HEK293 (cell line): ENCODE results near the gene HDAC7.

ENCODE experiments used
- CTCF ChIA-PET: fragments of 350-600 bp; formaldehyde crosslinking; extraction: SDS; loops from one replicate; lab custom pipeline; 2021; ENCODE audit warnings: antibody characterized with exemption; lab: Yijun Ruan, JAX
- POLR2A ChIA-PET: fragments of 300-600 bp; formaldehyde crosslinking; extraction: SDS; loops from one replicate; lab custom pipeline; 2020; ENCODE audit warnings: antibody characterized with exemption, inconsistent platforms; lab: Yijun Ruan, JAX
- H3K27ac ChIP-seq: fragments of 200-500 bp; sonication (Bioruptor generic); 2 replicates; pipeline ENCODE4 v1.5.1; 2014; ENCODE audit warnings: low read depth, low read length, control low read depth, inconsistent platforms; ENCODE audit errors: extremely low read depth
- H3K36me3 ChIP-seq, 2 experiments: fragments of 200-500 bp in 1 of 2; sonication (Bioruptor generic) in 1 of 2; 1 replicate in 1 of 2; 2 replicates in 1 of 2; pipeline ENCODE4 v1.5.1; 2014 to 2017; ENCODE audit warnings: inconsistent platforms in 2 of 2, low read length in 2 of 2; ENCODE audit not compliant: control insufficient read depth in 2 of 2, insufficient read depth in 1 of 2
- H3K4me1 ChIP-seq: fragments of 200-500 bp; sonication (Bioruptor generic); 2 replicates; pipeline ENCODE4 v1.5.1; 2014; ENCODE audit warnings: mild to moderate bottlenecking, low read length, inconsistent platforms; ENCODE audit not compliant: control insufficient read depth, insufficient read depth
- H3K4me3 ChIP-seq: 2 replicates; pipeline ENCODE4 v1.5.1; 2011; ENCODE audit warnings: low read depth, mild to moderate bottlenecking, control low read depth, low read length, moderate library complexity
- H3K9me3 ChIP-seq: fragments of 200-500 bp; sonication (Bioruptor generic); 2 replicates; pipeline ENCODE4 v1.5.1; 2014; ENCODE audit warnings: low read depth, low read length, inconsistent platforms; ENCODE audit not compliant: control insufficient read depth, insufficient read depth
- EGR2 ChIP-seq: fragments of 450-650 bp; formaldehyde crosslinking; IDR thresholded peaks from 2 replicates; pipeline ENCODE4 v1.5.1; 2016; ENCODE audit warnings: low read depth, missing biosample characterization, missing genetic modification characterization
- KLF1 ChIP-seq: fragments of 450-650 bp; formaldehyde crosslinking; IDR thresholded peaks from 2 replicates; pipeline ENCODE4 v1.5.1; 2016; ENCODE audit warnings: missing biosample characterization, missing genetic modification characterization
- ZFHX2 ChIP-seq: fragments of 450-650 bp; formaldehyde crosslinking; conservative IDR thresholded peaks from 2 replicates; pipeline ENCODE4 v1.5.1; 2016; ENCODE audit warnings: missing biosample characterization, missing genetic modification characterization
- ZFP3 ChIP-seq: fragments of 450-650 bp; formaldehyde crosslinking; IDR thresholded peaks from 2 replicates; pipeline ENCODE4 v1.5.1; 2016; ENCODE audit warnings: low read depth, missing biosample characterization, missing genetic modification characterization
- ZFP37 ChIP-seq: fragments of 450-650 bp; formaldehyde crosslinking; IDR thresholded peaks from 2 replicates; pipeline ENCODE4 v1.5.1; 2016; ENCODE audit warnings: missing biosample characterization, missing genetic modification characterization
- ZFP41 ChIP-seq: fragments of 450-650 bp; formaldehyde crosslinking; IDR thresholded peaks from 2 replicates; pipeline ENCODE4 v1.5.1; 2016; ENCODE audit warnings: missing biosample characterization, missing genetic modification characterization, borderline replicate concordance
- ZNF132 ChIP-seq: fragments of 450-650 bp; formaldehyde crosslinking; IDR thresholded peaks from 2 replicates; pipeline ENCODE4 v1.5.1; 2017; ENCODE audit warnings: missing biosample characterization, missing genetic modification characterization, borderline replicate concordance
- ZNF133 ChIP-seq: fragments of 450-650 bp; formaldehyde crosslinking; IDR thresholded peaks from 2 replicates; pipeline ENCODE4 v1.5.1; 2016; ENCODE audit warnings: missing biosample characterization, missing genetic modification characterization
- ZNF169 ChIP-seq: fragments of 450-650 bp; formaldehyde crosslinking; IDR thresholded peaks from 2 replicates; pipeline ENCODE4 v1.5.1; 2016; ENCODE audit warnings: missing biosample characterization, missing genetic modification characterization
- ZNF18 ChIP-seq: fragments of 450-650 bp; formaldehyde crosslinking; IDR thresholded peaks from 2 replicates; pipeline ENCODE4 v1.5.1; 2016; ENCODE audit warnings: missing biosample characterization, missing genetic modification characterization
- ZNF24 ChIP-seq: fragments of 450-650 bp; formaldehyde crosslinking; IDR thresholded peaks from 2 replicates; pipeline ENCODE4 v1.5.1; 2016; ENCODE audit warnings: missing biosample characterization, missing genetic modification characterization
- ZNF354C ChIP-seq: fragments of 450-650 bp; formaldehyde crosslinking; IDR thresholded peaks from 2 replicates; pipeline ENCODE4 v1.5.1; 2016; ENCODE audit warnings: missing biosample characterization, missing genetic modification characterization, low read depth, borderline replicate concordance
- ZNF394 ChIP-seq: fragments of 450-650 bp; formaldehyde crosslinking; IDR thresholded peaks from 2 replicates; pipeline ENCODE4 v1.5.1; 2016; ENCODE audit warnings: missing biosample characterization, missing genetic modification characterization, mild to moderate bottlenecking, moderate library complexity, borderline replicate concordance
- ZNF558 ChIP-seq: fragments of 450-650 bp; formaldehyde crosslinking; IDR thresholded peaks from 2 replicates; pipeline ENCODE4 v1.5.1; 2016; ENCODE audit warnings: missing biosample characterization, missing genetic modification characterization
- ZNF623 ChIP-seq: fragments of 450-650 bp; formaldehyde crosslinking; IDR thresholded peaks from 2 replicates; pipeline ENCODE4 v1.5.1; 2016; ENCODE audit warnings: missing biosample characterization, missing genetic modification characterization
- ZNF624 ChIP-seq: fragments of 450-650 bp; formaldehyde crosslinking; IDR thresholded peaks from 2 replicates; pipeline ENCODE4 v1.5.1; 2017; ENCODE audit warnings: missing biosample characterization, missing genetic modification characterization

Gene HDAC7

GRCh38 chr12:47778881-47779280 is 40.8 kb downstream of the HDAC7 start (continued):
- no peak for TF ChIP-seq ZNF132 (tag by site-specific recombination)
- TF ChIP-seq ZNF558 (tag by site-specific recombination), result no peak
- TF ChIP-seq ZNF18 (tag by site-specific recombination), result no peak
- TF ChIP-seq ZNF624 (tag by site-specific recombination), result no peak
- TF ChIP-seq ZFP3, result no peak
- no peak for TF ChIP-seq ZFP41 (tag by site-specific recombination)
- no peak for TF ChIP-seq ZNF354C (tag by site-specific recombination)

GRCh38 chr12:47777741-47778558 is 41.8 kb downstream of the HDAC7 start:
- H3K27ac ChIP-seq, result no peak overlapping the region
- POLR2A ChIA-PET, result interaction anchor here (0.8 to 1.6 kb wide), 4 partner anchors 8 to 65 kb away, joined by 3 to 6 read pairs (median 3); no protein-coding TSS in a partner anchor
- H3K4me1 ChIP-seq, result no peaks in the 10 kb centered on the region; the same call in 1 of the 2 replicates

GRCh38 chr12:47777151-47777550 is 42.6 kb downstream of the HDAC7 start:
- Histone ChIP-seq H3K4me3 (no peak overlapping the region), H3K4me1 (no peaks in the 10 kb centered on the region; the same call in 1 of the 2 replicates), H3K36me3 (peaks cover 0 to 10% of the 10 kb centered on the region in 2 experiments; a peak in 1 of 3 replicates), H3K27ac (no peak overlapping the region), H3K9me3 (no peaks in the 10 kb centered on the region)
- TF ChIP-seq ZNF169 (tag by site-specific recombination) (no peak), ZFHX2 (tag by site-specific recombination) (0 out of 2 replicates have a peak, but pooled peaks have one; percentile 25), EGR2 (tag by site-specific recombination) (peak; percentile 56)
- ChIA-PET CTCF (interaction anchor here (0.7 to 19.6 kb wide), 8 partner anchors 9 to 172 kb away, joined by 3 to 784 read pairs (median 53); no protein-coding TSS in a partner anchor), POLR2A (interaction anchor here (1.3 kb wide), 1 partner anchor 9 kb away, joined by 3 read pairs; no protein-coding TSS in a partner anchor)

More at GRCh38 chr12:47777741-47778558, 41.8 kb downstream of the HDAC7 start:
- TF ChIP-seq ZNF394 (tag by site-specific recombination) (no peak), KLF1 (tag by site-specific recombination) (no peak), ZFP37 (tag by site-specific recombination) (no peak), ZNF133 (tag by site-specific recombination) (no peak), ZNF623 (tag by site-specific recombination) (no peak), ZNF24 (tag by site-specific recombination) (no peak)
- H3K36me3 ChIP-seq, result peaks cover 3 to 18% of the 10 kb centered on the region in 2 experiments; a peak in 1 of 3 replicates
- H3K4me3 ChIP-seq, result no peak overlapping the region
- H3K9me3 ChIP-seq, result no peaks in the 10 kb centered on the region
- CTCF ChIA-PET, result interaction anchor here (0.7 to 19.6 kb wide), 13 partner anchors 10 to 384 kb away, joined by 3 to 784 read pairs (median 6); partner anchors contain the start of gene ENDOU
